Measurements from ENCODE around the gene CAPN5. TPM values are rescaled to one million over a fixed set of nuclear protein-coding genes. Genes with fewer than 3 reads are reported as not detected.

CAPN5 gene
- polyA plus RNA-seq, 3 donors: 0.28 to 0.83 (median 0.62) TPM

GRCh38 chr11:77100166-77101042 lies 33.6 kb downstream of the CAPN5 start:
- no peak overlapping the region for H3K9ac ChIP-seq (ENCODE audit: insufficient read depth, low read length, poor library complexity, severe bottlenecking)
- H3K4me2 ChIP-seq (replicated peaks; ENCODE audit: extremely low read depth, low read length, poor library complexity, severe bottlenecking): no peak overlapping the region
- H3K36me3 ChIP-seq (replicated peaks in 1 of 2; ENCODE audit: control insufficient read depth in 1 of 2, insufficient read depth in 2 of 2, low read length in 2 of 2): no peaks in the 10 kb centered on the region
- no peak overlapping the region for H3K4me3 ChIP-seq (replicated peaks in 1 of 3; ENCODE audit: low read depth in 2 of 3, low read length in 3 of 3)
- H4K20me1 ChIP-seq (ENCODE audit: insufficient read depth, low read length): no peaks in the 10 kb centered on the region
- H3K4me1 ChIP-seq (ENCODE audit: control insufficient read depth in 1 of 2, insufficient read depth in 2 of 2, low read length in 2 of 2): no peaks in the 10 kb centered on the region
- 96% methylated on average over 13 of the region's 14 CpGs for WGBS (ENCODE audit: insufficient coverage)
- no peaks in the 10 kb centered on the region for H3K36me3 Mint-ChIP-seq
- H3K79me2 ChIP-seq (ENCODE audit: insufficient read depth, low read length): no peaks in the 10 kb centered on the region
- intact Hi-C loops (cut with micrococcal nuclease): no loop called here
- no peaks in the 10 kb centered on the region for H3K9me3 ChIP-seq (replicated peaks in 1 of 2; ENCODE audit: control insufficient read depth in 1 of 2, insufficient read depth in 1 of 2, low read length in 2 of 2)
- H3K4me3 Mint-ChIP-seq: no peak overlapping the region
- no peak for DNase-seq
- peaks cover 1 to 6% (median 6%) of the 10 kb centered on the region in 3 donors for H3K27me3 Mint-ChIP-seq (ENCODE audit: low read depth in 3 of 3)
- no peak overlapping the region for H3K27ac ChIP-seq (ENCODE audit: low read depth in 1 of 2, low read length in 2 of 2)
- no peak overlapping the region for H2AFZ ChIP-seq (ENCODE audit: insufficient read depth, low read depth, low read length, poor library complexity, severe bottlenecking)
- H3K4me1 Mint-ChIP-seq: no peaks in the 10 kb centered on the region
- TF ChIP-seq CTCF (IDR thresholded peaks at IDR 0.05): no peak
- H3K27me3 ChIP-seq (ENCODE audit: control insufficient read depth in 2 of 2, insufficient read depth in 2 of 2, low read length in 2 of 2): no peaks in the 10 kb centered on the region
- peaks cover 0 to 7% (median 0%) of the 10 kb centered on the region in 7 donors for H3K9me3 Mint-ChIP-seq
- H3K27ac Mint-ChIP-seq: peak overlapping the region in 1 of 7 donors; percentile 24

GRCh38 chr11:77101043-77101537 lies 34.3 kb downstream of the CAPN5 start:
- Histone ChIP-seq H3K27ac (ENCODE audit: low read depth in 1 of 2, low read length in 2 of 2) (no peak overlapping the region), H3K9ac (ENCODE audit: insufficient read depth, low read length, poor library complexity, severe bottlenecking) (no peak overlapping the region), H3K4me3 (replicated peaks in 1 of 3; ENCODE audit: low read depth in 2 of 3, low read length in 3 of 3) (no peak overlapping the region), H3K79me2 (ENCODE audit: insufficient read depth, low read length) (no peaks in the 10 kb centered on the region), H3K4me1 (ENCODE audit: control insufficient read depth in 1 of 2, insufficient read depth in 2 of 2, low read length in 2 of 2) (no peaks in the 10 kb centered on the region), H3K27me3 (ENCODE audit: control insufficient read depth in 2 of 2, insufficient read depth in 2 of 2, low read length in 2 of 2) (no peaks in the 10 kb centered on the region), H3K9me3 (replicated peaks in 1 of 2; ENCODE audit: control insufficient read depth in 1 of 2, insufficient read depth in 1 of 2, low read length in 2 of 2) (no peaks in the 10 kb centered on the region), H3K4me2 (replicated peaks; ENCODE audit: extremely low read depth, low read length, poor library complexity, severe bottlenecking) (no peak overlapping the region), H3K36me3 (replicated peaks in 1 of 2; ENCODE audit: control insufficient read depth in 1 of 2, insufficient read depth in 2 of 2, low read length in 2 of 2) (no peaks in the 10 kb centered on the region), H4K20me1 (ENCODE audit: insufficient read depth, low read length) (no peaks in the 10 kb centered on the region), H2AFZ (ENCODE audit: insufficient read depth, low read depth, low read length, poor library complexity, severe bottlenecking) (no peak overlapping the region)
- peak overlapping the region in 1 of 7 donors; percentile 6 for H3K27ac Mint-ChIP-seq
- H3K27me3 Mint-ChIP-seq (ENCODE audit: low read depth in 3 of 3): peaks cover 1 to 6% (median 4%) of the 10 kb centered on the region in 3 donors
- WGBS (ENCODE audit: insufficient coverage): 94% methylated on average over 4 of the region's 5 CpGs
- peak; percentile 45 for TF ChIP-seq CTCF (IDR thresholded peaks at IDR 0.05)
- H3K9me3 Mint-ChIP-seq: peaks cover 0 to 7% (median 0%) of the 10 kb centered on the region in 7 donors
- H3K36me3 Mint-ChIP-seq: no peaks in the 10 kb centered on the region
- no peak for DNase-seq
- intact Hi-C loops (cut with micrococcal nuclease): no loop called here
- H3K4me1 Mint-ChIP-seq: peaks cover 1% of the 10 kb centered on the region
- no peak overlapping the region for H3K4me3 Mint-ChIP-seq
